Loucy (cell line): ENCODE data around the gene BNIP3.

Experiments used
- EZH2phosphoT487 ChIP-seq: fragments of 200-600 bp; IDR thresholded peaks from 2 replicates; pipeline ENCODE4 v1.6.1; 2018; ENCODE audit warnings: antibody characterized with exemption, mild to moderate bottlenecking, moderate library complexity, borderline replicate concordance
- TF ChIP-seq, protein P1 (sequence below): fragments of 200-600 bp; sonication (generic); conservative IDR thresholded peaks from 2 replicates; pipeline ENCODE4 v1.5.1; 2014; ENCODE audit warnings: mild to moderate bottlenecking, antibody characterized with exemption, low read length

GRCh38 chr10:132005147-132005546 is 23.4 kb upstream of the BNIP3 start:
- TF ChIP-seq, protein P1, sequence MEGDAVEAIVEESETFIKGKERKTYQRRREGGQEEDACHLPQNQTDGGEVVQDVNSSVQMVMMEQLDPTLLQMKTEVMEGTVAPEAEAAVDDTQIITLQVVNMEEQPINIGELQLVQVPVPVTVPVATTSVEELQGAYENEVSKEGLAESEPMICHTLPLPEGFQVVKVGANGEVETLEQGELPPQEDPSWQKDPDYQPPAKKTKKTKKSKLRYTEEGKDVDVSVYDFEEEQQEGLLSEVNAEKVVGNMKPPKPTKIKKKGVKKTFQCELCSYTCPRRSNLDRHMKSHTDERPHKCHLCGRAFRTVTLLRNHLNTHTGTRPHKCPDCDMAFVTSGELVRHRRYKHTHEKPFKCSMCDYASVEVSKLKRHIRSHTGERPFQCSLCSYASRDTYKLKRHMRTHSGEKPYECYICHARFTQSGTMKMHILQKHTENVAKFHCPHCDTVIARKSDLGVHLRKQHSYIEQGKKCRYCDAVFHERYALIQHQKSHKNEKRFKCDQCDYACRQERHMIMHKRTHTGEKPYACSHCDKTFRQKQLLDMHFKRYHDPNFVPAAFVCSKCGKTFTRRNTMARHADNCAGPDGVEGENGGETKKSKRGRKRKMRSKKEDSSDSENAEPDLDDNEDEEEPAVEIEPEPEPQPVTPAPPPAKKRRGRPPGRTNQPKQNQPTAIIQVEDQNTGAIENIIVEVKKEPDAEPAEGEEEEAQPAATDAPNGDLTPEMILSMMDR, result no peak
- no peak for TF ChIP-seq EZH2phosphoT487
